ENCODE measurements around the gene SGK2.
"Not testable (repeated sequence)": the region's sequence is repeated elsewhere in the genome, so short reads cannot be mapped to it uniquely, and the experiment has no call there.

SGK2 gene

DNA sequence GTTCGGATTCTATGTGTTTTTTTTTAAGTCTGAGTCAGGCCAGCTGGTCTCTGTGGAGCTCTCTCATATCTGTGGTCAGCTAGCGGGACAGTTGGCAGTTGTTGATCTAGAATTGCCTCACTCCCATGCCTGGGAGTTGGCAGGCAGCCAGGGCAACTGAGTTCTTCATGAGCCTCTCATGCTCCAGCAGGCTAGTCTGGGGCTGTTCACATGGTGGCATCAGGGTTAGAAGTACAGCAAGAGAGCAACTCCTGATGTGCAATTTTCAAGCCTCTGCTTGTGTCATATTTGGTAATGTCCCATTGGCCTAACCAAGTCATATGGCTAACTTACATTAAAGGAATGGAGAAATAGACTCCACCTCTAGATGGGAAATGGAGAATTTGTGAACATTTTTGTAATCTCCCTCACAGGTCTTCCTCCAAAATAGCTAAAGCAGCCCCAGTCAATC, 25.2 kb downstream of the SGK2 start:
- Histone ChIP-seq H3K4me3 (ENCODE audit: low read length) (no peak overlapping the region), H3K9me3 (ENCODE audit: control insufficient read depth, insufficient read depth, low read length) (no peaks in the 10 kb centered on the region), H3K79me2 (ENCODE audit: control insufficient read depth, low read length) (no peaks in the 10 kb centered on the region), H3K9me2 (replicated peaks; ENCODE audit: control insufficient read depth, low read length) (no peaks in the 10 kb centered on the region), H4K20me1 (ENCODE audit: control insufficient read depth, insufficient read depth, low read depth, low read length) (no peaks in the 10 kb centered on the region), H3F3A (ENCODE audit: control insufficient read depth, insufficient read depth) (no peaks in the 10 kb centered on the region), H3K36me3 (ENCODE audit: control insufficient read depth, low read length) (no peaks in the 10 kb centered on the region), H3K27me3 (ENCODE audit: control insufficient read depth, low read length) (peaks cover 15% of the 10 kb centered on the region), H3K4me2 (ENCODE audit: low read length) (no peak overlapping the region), H3K4me1 (ENCODE audit: control insufficient read depth, low read length) (no peaks in the 10 kb centered on the region), H3K27ac (ENCODE audit: low read depth, low read length) (no peak overlapping the region)
- TF ChIP-seq EZH2phosphoT487 (IDR thresholded peaks at IDR 0.05; ENCODE audit: borderline replicate concordance, low read length): no peak
- TF ChIP-seq, protein P1, sequence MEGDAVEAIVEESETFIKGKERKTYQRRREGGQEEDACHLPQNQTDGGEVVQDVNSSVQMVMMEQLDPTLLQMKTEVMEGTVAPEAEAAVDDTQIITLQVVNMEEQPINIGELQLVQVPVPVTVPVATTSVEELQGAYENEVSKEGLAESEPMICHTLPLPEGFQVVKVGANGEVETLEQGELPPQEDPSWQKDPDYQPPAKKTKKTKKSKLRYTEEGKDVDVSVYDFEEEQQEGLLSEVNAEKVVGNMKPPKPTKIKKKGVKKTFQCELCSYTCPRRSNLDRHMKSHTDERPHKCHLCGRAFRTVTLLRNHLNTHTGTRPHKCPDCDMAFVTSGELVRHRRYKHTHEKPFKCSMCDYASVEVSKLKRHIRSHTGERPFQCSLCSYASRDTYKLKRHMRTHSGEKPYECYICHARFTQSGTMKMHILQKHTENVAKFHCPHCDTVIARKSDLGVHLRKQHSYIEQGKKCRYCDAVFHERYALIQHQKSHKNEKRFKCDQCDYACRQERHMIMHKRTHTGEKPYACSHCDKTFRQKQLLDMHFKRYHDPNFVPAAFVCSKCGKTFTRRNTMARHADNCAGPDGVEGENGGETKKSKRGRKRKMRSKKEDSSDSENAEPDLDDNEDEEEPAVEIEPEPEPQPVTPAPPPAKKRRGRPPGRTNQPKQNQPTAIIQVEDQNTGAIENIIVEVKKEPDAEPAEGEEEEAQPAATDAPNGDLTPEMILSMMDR (IDR thresholded peaks at IDR 0.05; ENCODE audit: low read depth, low read length, poor library complexity, severe bottlenecking): no peak

- H3K79me2 ChIP-seq (ENCODE audit: control insufficient read depth, low read length): no peaks in the 10 kb centered on the region
- TF ChIP-seq EZH2phosphoT487 (IDR thresholded peaks at IDR 0.05; ENCODE audit: borderline replicate concordance, low read length): no peak
- TF ChIP-seq, protein P1 (IDR thresholded peaks at IDR 0.05; ENCODE audit: low read depth, low read length, poor library complexity, severe bottlenecking): no peak
- H3K27ac ChIP-seq (ENCODE audit: low read depth, low read length): no peak overlapping the region
- peaks cover 1% of the 10 kb centered on the region for H3K4me1 ChIP-seq (ENCODE audit: control insufficient read depth, low read length)
- no peaks in the 10 kb centered on the region for H4K20me1 ChIP-seq (ENCODE audit: control insufficient read depth, insufficient read depth, low read depth, low read length)
- H3K9me2 ChIP-seq (replicated peaks; ENCODE audit: control insufficient read depth, low read length): no peaks in the 10 kb centered on the region
- H3K27me3 ChIP-seq (ENCODE audit: control insufficient read depth, low read length): peaks cover 14% of the 10 kb centered on the region
- H3K36me3 ChIP-seq (ENCODE audit: control insufficient read depth, low read length): no peaks in the 10 kb centered on the region
- H3K9me3 ChIP-seq (ENCODE audit: control insufficient read depth, insufficient read depth, low read length): no peaks in the 10 kb centered on the region
- no peak overlapping the region for H3K4me2 ChIP-seq (ENCODE audit: low read length)
- no peaks in the 10 kb centered on the region for H3F3A ChIP-seq (ENCODE audit: control insufficient read depth, insufficient read depth)
- no peak overlapping the region for H3K4me3 ChIP-seq (ENCODE audit: low read length)
Observed at GRCh38 chr20:43584448-43585136, 25.8 kb downstream of the SGK2 start.

GRCh38 chr20:43586641-43587040, 27.8 kb downstream of the SGK2 start:
- Histone ChIP-seq H3K27ac (ENCODE audit: low read depth, low read length) (no peak overlapping the region), H3K4me1 (ENCODE audit: control insufficient read depth, low read length) (peaks cover 11% of the 10 kb centered on the region)

DNA sequence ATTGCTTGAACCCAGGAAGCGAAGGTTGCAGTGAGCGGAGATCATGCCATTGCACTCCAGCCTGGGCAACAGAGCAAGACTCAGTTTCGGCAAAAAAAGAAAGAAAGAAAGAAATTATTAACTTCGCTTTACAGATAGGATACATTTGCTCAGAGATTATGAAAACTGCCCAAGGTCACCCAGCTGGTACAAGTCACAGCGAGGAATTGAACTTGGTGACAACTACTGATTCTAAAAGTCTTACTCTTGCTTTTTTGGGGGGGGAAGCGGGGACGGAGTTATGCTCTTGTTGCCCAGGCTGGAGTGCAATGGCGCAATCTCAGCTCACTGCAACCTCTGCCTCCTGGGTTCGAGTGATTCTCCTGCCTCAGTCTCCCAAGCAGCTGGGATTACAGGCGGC, 29.7 kb downstream of the SGK2 start:
- peaks cover 14% of the 10 kb centered on the region for H3K4me1 ChIP-seq (ENCODE audit: control insufficient read depth, low read length)
- not testable (repeated sequence) for H3K9me3 ChIP-seq (ENCODE audit: control insufficient read depth, insufficient read depth, low read length); H3K36me3 ChIP-seq (ENCODE audit: control insufficient read depth, low read length); H3K27ac ChIP-seq (ENCODE audit: low read depth, low read length); H3F3A ChIP-seq (ENCODE audit: control insufficient read depth, insufficient read depth); H4K20me1 ChIP-seq (ENCODE audit: control insufficient read depth, insufficient read depth, low read depth, low read length); H3K27me3 ChIP-seq (ENCODE audit: control insufficient read depth, low read length); H3K9me2 ChIP-seq (replicated peaks; ENCODE audit: control insufficient read depth, low read length); H3K4me2 ChIP-seq (ENCODE audit: low read length); H3K4me3 ChIP-seq (ENCODE audit: low read length)
- H3K79me2 ChIP-seq (ENCODE audit: control insufficient read depth, low read length): peaks cover 14% of the 10 kb centered on the region

More at GRCh38 chr20:43586641-43587040, 27.8 kb downstream of the SGK2 start:
- Histone ChIP-seq H3K4me2 (ENCODE audit: low read length) (no peak overlapping the region), H3F3A (ENCODE audit: control insufficient read depth, insufficient read depth) (no peaks in the 10 kb centered on the region), H3K9me3 (ENCODE audit: control insufficient read depth, insufficient read depth, low read length) (no peaks in the 10 kb centered on the region), H3K36me3 (ENCODE audit: control insufficient read depth, low read length) (no peaks in the 10 kb centered on the region), H3K27me3 (ENCODE audit: control insufficient read depth, low read length) (peaks cover 11% of the 10 kb centered on the region), H3K9me2 (replicated peaks; ENCODE audit: control insufficient read depth, low read length) (no peaks in the 10 kb centered on the region), H4K20me1 (ENCODE audit: control insufficient read depth, insufficient read depth, low read depth, low read length) (no peaks in the 10 kb centered on the region), H3K4me3 (ENCODE audit: low read length) (no peak overlapping the region), H3K79me2 (ENCODE audit: control insufficient read depth, low read length) (peaks cover 7% of the 10 kb centered on the region)
- TF ChIP-seq, protein P1 (IDR thresholded peaks at IDR 0.05; ENCODE audit: low read depth, low read length, poor library complexity, severe bottlenecking): no peak
- no peak for TF ChIP-seq EZH2phosphoT487 (IDR thresholded peaks at IDR 0.05; ENCODE audit: borderline replicate concordance, low read length)

Measured in DOHH2 (cell line).